OCI-M1 (cell line): ENCODE data around the gene TAGLN2.
A peak's percentile ranks its signal among the peaks of the same experiment; 100 is the strongest.

ENCODE experiments used
- DNase-seq: peaks from one replicate; lab custom pipeline; 2025; lab: John Stamatoyannopoulos, UW

Gene TAGLN2

DNA sequence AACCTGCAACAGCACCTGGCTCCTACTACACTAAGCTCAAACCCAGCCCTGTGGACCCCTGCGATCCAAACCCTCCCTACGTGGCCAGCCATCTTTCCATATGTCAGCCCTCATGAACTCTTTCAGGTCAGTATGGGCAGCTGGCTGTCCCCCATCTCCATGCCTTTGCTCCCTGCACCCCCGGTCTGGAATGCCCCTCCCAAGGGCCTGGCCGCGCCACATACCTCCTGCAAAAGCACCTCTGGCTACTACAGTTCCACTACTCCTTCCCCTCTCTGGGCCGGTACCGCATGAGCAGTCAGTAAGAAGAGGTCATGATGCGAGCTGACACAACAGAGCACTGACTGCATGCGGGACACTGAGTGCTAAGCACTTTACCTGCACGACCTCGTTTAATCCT lies 10.0 kb upstream of the TAGLN2 start:
- DNase-seq = no peak

DNA sequence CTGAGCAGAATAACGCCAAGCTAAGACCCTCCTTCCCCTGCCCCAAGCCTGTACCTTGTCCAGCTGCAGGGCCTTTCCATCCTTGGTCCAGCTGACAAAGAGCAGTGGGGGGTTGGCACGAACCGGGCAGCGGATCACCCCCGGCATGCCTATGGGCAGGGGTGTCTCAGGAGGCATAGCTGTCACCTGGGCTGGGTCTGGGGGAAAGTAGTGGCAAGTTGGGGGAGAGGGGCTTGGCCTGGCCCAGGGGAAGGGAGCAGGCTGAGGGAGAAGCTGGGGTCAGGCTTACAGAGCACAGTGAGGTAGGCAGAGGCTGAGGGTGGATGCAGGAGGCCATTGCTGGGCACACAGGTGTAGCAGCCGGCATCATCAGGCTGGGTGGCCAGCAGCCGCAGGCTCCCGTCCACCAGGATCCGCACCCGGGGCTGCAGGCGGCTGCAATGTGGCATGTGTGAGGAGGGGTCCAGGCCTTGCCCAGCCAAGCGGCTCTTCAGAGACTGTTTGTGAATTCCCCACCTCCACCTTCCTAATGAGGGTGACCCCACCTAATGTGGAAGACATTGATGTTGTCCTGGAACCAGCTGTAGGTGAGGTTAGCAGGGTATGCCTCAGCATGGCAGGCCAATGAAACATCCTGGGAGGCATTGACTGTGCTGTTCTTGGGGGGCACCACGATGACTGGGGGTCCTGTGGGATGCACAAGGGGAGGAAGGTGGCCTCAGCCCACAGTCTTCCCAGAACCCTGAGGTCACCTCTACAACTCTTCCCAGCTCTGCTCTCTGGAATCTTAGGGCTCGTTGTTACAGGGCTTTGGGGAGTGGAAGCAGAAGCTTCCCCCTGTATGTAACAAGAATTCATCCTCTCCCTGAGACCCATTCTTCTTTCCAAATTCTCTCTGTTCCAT lies 9.1 kb upstream of the TAGLN2 start:
- no peak for DNase-seq

DNA sequence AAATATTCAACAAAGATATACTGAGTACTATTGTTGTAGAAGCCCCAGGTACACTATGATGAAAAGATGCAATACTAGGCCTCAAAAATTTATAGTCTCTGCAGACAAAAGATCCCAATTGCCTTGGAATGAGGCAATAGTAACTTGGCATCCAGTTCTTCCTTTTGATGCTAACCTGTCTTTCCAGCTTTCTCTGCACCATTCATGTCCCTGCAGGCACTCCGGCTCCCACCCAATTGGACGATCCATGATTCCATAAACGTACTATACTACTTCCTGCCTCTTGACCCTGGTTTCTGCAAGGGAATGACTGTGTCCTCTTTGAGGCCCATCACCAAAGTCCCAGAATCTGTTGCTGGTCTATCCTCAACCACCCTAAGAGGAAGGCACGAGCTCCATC lies 8.0 kb upstream of the TAGLN2 start:
- DNase-seq = no peak

DNA sequence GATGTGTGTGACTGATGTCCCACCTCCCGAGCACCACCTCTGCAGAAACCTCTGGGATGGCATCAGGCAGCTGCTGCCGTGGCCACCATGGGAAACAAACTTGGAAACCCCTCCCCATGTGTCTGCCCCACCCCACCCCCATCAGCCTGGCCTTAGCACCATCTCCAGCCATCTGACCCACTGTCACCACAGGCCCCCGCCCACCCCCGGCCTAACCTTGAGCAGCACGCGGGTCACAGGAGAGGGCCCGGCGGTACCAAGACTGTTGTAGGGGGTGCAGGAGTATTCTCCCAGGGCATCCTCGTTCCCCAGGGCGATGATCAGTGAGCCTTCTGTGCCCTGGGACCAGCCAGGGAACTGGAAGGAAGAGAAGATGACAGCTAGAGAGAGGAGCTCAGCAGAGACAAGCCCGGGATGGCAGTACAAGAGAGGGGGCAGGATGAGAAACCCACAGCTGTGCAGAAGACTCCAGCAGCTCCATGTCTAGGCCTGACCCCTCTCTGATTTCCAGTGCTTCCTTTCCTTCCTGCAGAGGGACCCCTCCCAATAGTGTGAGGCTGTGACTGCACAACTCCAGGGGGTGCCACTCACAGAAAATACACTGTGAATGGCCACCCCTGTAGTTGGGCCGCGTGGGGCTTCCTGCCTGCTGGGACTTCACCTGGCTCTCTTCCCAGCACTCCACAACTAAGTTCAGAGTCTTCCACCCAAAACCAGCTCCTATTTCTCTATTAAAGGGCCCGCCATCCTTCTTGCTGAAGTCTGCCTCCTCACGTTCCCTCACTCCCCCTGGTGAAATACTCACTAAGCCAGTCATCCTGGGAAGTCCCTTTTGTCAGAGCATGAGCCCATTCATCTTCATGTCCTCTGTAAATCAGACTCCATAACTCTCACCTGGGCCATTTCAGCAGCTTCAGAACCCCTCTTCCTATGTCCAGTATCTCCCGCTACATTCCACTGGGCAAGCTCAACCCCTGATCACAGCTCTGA lies 7.3 kb upstream of the TAGLN2 start:
- no peak for DNase-seq

DNA sequence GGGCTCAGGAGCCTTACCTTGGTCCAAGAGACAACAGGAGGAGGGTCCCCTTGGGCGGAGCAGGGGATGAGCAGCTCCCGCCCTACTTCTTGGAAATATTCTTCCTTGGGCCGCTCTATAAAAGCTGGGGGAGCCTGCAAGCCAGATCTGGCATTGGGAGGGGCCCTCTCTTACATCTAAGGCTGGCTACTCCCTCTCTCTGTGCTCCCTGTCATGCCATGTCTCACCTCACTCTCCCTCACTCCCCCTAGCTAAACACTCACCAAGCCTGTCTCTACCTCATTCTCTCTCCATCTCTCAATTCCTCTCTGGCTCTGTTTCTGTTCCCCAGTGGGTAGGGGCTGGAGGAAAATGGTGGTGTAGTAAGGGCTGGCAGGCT lies 6.5 kb upstream of the TAGLN2 start:
- no peak for DNase-seq

DNA sequence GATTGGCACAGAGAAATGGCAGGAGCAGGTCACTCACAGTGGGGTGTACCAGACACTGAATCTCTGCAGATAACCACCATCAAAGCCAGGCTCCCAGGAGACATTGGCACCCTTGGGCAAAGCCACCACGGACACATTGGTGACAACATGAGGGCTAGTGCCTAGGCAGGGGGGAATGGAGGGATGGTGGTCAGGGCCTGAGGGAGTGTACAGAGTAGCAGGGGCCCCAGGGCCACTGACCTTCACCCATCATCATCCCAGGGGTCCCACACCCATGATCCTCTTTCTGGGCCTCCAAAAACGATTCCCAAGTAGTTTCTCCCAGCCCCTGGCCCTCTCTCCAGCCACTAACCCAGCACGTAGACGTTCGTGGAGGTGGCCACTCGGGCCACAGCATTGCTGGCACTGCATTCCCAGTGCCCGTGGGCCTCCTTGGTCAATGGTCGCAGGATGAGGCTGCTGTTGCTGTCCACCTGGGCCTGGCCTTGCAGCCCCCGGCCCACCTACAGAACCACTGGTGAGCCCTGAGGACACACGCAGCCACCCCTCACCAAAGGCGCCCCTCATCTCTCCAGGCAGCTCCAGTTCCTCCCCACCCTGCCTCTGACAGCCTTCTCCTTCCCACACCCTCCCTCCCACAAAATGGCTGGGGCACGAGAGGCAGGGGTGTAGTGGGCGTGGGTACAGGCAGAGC lies 5.9 kb upstream of the TAGLN2 start:
- DNase-seq = no peak

DNA sequence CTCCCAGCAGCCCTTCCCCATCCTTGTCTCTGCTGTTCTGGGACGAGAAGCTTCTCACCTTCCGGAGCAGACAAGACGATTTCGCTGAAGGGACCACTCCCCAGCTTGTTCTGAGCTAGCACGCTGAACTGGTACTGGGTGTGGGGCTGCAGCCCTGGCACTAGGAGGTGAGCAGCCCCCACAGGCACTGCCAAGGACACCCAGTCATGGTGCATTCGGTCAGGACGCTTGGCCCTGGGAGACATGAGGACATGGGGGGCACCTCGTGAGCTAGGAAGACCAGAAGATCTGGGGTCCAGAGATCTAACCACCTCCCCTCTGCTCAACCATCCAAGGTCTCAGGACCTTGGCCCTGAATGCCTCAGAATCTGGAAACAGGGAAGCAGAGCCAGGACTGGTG lies 5.3 kb upstream of the TAGLN2 start:
- no peak for DNase-seq

DNA sequence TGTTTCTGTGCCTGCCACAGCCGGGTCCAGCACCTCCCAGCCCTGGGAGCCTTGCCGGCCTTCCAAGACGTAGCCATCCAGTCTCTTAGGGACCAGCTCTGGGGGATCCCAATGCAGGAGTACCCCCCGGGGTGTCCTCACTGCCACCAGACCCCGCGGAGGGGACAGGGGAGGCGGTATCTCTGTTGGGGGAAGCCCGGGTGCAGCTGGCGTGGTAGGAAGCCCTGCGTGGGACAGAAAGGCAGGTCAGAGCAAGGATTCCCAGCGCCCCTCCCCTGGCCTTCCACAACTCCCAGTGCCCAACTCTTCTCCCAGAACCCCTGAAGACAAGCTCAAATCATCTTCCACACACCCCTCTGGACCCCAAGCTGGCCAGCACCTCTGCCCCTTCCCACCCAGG lies 4.9 kb upstream of the TAGLN2 start:
- DNase-seq = no peak

DNA sequence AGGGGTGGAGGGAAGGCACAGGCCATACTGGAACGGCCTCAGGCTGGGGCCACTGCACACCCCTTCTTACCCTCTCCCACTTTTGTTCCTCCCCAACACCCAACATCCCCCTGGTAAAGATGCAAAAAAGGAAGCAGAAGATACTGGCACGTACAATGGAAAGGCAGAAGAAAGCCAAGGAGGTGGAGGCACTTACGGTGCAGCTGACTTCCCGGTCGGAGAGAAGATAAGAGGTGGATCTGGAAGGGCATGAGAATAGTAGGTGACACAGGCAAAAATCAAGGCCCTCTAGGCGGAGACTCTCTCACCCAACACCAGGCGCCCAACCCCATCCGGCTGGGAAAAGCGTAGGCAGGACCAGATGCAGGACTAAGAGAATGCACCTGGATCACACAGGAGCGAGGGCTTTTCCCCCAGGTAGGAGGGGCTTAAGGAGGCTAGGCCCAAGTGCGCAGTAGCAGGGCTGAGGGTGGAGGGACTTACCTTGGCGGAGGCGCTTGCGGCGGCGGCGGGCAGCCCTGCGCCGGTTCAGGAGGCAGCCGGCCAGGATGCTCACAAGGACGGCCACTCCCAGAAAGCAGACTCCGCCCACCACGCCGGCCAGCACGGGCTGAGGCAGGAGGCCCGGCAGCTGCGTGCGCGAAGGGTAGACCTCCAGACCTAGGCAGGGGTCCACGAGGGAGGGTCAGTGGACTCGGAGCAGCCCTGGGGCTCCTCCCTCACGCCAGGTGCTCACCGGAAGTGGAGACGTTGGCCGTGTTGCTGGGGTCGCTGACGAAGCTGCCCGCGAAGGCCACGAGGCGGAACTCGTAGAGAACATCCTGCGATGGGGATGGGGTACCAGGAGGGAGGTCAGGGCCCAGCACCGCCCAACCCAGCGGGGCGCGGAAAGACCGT lies 4.1 kb upstream of the TAGLN2 start:
- DNase-seq = no peak

DNA sequence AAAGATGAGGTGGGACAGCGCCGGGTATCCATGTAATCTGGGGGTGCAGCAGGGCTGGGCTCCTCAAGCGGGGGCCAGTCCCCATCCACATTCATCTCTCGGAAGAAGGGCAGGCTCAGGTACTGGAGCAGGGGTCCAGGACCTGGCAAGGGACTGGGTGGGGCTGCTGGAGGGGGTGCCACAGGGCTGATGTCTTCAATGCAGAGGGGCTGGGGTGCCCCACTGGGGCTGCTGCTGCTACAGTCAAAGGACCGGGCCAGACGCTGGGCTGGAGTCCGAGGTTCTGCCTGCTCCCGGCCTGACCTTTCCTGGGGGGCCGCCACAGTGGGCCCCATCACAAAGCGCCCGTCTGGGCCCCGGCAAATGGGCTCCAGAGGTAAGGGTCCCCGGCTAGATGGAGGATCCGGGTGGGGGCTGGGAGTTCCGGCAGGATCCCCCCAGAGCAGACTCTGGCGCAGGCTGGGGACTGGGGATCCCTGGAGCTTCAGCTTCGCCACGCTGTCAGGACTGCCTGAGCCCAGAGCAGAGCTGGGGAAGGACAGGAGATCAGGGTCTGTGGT lies 3.3 kb upstream of the TAGLN2 start:
- DNase-seq = no peak

DNA sequence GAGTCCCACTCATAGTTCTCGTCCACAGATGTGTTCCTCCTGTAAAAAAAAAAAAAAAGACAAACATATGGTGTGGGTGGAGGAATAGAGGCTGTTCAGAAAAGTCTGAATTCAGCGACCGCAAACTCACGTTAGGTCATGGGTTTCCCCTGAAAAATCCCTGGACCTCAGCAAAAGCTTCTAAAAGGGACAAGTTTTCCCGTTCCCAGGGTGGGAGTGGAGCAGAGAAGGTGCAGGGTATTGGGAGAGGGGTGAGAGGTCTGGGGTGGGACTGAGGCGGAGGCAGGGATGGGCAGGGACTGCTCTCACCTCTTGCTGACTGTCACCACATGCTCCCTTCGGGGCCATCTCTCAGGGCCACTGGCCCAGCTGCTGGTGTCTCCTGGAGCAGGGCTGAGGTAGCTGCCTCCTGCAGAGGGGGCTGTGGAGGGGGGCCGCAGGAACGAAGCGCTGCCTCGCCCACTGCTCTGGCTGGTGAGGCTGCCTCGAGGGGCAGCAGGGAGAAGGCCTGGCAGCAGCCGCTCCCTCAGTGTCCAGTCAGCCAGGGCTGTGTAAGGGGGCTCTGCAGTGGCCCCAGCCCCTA lies 2.6 kb upstream of the TAGLN2 start:
- DNase-seq = no peak

DNA sequence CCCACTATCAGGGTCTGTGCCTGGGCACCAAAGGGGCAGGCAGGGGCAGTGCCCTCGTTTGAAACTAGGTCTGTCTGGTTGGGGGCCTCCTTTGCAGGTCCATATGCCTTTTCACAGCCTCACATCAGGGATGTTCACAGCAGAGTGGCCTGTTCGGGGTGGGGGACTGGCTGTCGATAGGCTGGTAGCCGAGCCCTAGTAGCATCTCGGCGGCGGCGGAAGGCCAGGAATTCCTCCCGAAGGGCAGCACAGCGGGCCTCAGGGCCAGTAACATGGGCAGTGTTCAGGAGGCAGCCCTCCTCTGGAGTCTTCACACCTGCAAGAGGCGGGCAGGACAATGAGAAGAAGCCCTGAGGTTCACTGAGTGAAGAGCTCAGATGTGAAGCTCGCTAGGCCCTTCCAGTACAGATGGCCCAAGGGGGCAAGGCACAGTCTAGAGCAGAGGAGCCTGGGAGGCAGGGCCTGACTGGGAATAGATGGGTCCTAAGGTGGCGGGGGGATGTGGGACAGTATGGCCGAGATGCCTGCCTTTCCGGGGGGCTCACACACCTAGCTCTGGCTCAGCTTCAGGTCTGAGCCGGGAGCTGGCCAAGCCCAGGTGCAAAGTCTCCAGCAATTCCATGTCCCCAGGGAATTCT lies 2.0 kb upstream of the TAGLN2 start:
- no peak for DNase-seq

DNA sequence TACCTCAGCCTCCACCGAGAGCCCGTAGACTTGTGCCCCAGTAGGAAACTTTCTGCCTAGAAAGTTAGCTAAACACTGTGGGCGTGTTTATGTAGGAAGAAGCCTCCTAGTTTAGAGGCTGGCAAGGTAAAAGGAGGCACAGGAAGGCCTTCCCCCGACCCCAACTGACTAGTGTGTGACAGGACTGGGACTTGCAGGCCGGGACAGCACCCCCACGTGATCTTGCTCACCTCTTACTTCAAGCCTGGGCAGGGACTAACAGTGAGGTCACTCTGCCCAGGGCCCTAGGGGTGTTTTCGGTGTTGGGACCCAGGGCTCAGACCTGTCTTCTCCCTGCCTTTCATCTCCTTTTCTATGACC lies 392 bp upstream of the TAGLN2 start:
- DNase-seq = no peak

DNA sequence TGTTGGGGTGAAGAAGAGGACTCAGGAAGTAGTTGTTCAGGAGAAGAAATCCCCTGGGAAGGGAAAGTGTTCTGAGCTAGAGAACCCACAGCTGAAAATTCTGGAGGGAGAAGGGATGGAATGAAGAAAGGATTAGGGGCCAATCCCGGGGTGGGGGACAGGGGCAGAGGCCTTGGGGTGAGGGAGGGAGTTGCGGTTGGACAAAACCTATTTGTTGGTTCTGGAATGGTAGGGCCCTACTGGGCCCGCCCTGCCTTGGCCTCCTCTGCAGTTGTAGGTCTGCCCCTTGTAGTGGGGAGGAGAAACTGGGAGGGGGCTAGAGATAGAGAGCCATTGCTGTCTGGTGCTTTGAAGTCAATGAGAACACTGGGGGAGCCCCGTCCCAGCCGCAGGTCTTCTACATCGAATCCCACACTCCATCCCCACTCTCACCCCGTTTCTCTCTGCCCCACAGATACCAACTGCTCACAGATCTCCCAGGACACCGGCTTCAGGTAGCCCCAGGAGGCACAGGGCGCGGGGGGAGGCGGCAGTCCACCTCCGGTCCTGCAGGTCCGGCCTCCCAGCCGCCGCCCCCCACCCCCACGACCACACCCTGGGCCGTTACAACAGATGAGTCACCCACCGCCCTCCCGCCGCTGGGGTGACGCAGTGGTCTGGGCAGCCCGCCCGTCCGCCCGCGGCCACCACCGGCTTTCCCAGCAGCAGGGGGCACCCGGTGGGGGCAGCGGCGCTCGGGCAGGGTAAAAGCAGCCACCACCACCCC lies 1.1 kb downstream of the TAGLN2 start:
- DNase-seq = peak; percentile 88

DNA sequence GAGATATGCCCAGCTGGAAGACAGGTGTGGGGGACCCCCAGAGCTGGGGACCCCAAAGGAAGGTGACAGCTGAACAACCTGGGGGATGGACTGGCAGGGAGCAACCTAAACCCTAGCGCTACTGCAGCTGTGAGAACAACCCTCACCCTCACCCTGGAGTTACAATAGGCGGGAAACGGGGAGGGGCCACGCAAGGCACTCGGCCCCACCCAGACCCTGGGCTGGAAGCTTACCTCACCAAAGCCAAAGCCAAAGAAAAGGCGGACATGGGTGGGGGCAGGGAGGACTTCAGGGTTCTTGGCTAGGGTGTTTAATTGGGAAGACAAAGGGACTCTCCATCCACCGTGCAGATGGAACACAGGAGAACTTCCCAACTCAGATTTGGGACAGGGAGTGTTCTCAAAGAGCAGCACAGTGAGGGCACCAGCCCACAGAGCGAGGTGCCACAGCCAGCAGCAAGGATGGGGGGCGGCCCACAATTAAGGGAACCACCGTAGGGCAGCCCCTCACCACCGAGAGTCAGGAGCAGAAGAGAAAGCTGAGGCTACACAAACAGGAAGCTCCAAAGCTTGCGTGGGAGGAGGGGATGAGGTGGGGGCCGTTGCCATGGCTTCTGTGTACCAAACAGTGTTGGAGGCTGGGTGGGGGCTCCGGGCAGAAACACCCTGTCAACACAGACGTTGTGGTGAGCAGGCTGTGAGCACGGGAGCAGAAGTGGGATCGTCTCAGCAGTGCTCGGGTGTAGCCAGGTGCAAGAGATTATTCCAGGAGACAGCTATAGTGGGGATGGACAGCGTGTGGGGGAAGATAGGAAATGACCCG lies 1.9 kb downstream of the TAGLN2 start:
- DNase-seq = peak; percentile 93

DNA sequence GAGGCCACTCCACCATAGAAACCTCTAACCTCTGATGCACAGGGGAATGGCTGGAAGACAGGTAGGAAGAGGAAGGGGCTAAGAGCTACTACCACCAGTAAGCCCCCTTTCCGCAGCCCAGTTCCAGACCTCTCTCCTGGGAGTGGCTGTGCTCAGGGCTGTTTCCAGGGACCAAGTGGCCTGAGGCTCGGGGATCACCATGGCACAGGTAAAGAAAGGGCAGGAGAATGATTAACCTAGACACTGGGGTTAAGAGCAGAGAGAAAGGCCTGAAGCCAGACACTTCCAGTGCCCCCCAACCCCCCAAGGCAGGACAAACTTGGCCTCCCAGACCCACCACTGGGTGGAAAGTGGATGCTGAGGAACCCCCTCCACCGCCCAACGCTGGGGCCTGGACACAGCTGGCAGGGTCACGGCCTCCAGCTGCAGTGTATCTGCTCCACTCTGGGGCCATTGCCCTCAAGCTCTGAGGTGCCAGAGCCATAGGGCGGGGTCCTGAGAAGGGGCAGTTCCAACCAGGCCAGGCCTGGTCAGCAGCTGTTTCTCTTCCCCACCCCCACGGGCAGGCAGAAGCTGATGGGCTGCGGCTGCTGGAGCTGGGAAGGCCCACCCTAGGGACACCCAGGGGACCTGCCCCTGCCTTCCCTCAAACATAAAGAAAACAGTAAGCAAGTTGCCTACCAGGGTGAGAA lies 2.6 kb downstream of the TAGLN2 start:
- peak; percentile 73 for DNase-seq

DNA sequence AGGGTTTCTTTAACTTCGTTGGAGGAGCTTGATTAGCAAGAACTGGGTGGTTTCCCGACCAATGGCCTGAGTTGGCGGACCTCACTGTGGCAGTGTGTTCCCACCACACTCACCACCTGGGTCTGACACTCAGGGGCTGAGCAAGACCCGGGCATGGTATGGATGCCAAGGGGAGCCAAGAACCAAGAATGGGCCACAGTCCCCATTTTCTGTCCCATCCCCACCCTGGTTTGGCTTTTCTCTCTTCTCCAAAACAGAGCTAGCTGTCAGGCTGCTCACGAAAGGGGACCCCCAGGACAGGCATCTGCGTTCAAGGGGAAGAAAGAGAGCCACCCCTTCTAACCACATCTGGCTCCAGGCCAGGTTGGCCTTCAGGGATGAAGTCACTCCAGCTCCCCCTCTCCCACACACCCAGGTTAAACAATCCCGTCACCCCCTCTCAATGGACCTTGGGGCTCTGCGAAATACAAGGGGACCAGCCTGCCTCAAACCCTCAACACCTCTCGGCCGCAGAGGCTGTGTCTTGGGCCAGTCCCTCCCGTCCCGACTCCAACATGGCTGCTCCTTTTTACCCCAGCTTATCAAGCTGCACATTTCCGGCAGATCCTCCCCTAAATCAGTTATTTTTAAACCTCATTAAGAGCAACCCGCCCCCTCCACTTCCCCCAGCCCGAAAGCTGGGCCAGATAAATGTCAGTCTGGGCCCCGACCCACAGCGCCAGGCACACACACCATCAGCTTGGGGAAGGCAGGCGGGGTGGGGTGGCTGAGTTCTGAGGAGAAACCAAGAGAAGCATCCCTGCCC lies 3.4 kb downstream of the TAGLN2 start:
- DNase-seq = peak; percentile 85
